Fibroblast of villous mesenchyme (primary cell): ENCODE measurements around the gene THOP1. TPM values are rescaled to one million over a fixed set of nuclear protein-coding genes. Genes with fewer than 3 reads are reported as not detected.

Experiments
- DNase-seq: peaks from one replicate; pipeline ENCODE4 v3.0.0-alpha.2; 2010; ENCODE audit warnings: low read depth
- H3K4me3 ChIP-seq: 2 replicates; pipeline ENCODE4 v1.5.1; 2011; ENCODE audit warnings: low read depth, mild to moderate bottlenecking, low read length
- CTCF ChIP-seq: IDR thresholded peaks from 2 replicates; pipeline ENCODE4 v1.5.1; 2012; ENCODE audit warnings: low read depth, mild to moderate bottlenecking, low read length; ENCODE audit not compliant: insufficient read depth
- total RNA-seq: library from RNA; depleted of rRNA; stranded (reverse); fragments of >200 nt; gene quantifications from 2 replicates; pipeline ENCODE4 v1.2.3, GENCODE V29; 2012

Gene THOP1
- total RNA-seq, 1 donor: 72.5 TPM

DNA sequence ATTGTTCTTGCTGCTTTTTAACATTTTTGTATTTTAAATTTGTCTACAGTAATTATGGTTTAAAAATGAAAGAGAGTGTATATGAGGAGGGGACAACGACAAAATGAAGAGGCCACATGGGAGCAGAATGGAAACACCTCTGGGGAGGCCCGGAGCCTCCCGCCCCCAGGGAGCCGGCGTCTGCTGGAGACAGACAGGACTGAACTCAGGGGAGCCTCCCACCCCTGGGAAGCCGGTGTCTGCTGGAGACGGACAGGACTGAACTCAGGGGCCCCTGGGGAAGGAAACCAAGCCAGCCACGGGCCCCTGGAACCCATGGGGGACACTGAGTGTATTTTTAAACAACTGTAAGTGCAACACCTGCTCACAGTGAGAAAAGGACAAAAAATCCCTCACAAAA, 28.8 kb upstream of the THOP1 start:
- TF ChIP-seq CTCF: no peak
- no peak overlapping the region for H3K4me3 ChIP-seq
- DNase-seq: no peak

DNA sequence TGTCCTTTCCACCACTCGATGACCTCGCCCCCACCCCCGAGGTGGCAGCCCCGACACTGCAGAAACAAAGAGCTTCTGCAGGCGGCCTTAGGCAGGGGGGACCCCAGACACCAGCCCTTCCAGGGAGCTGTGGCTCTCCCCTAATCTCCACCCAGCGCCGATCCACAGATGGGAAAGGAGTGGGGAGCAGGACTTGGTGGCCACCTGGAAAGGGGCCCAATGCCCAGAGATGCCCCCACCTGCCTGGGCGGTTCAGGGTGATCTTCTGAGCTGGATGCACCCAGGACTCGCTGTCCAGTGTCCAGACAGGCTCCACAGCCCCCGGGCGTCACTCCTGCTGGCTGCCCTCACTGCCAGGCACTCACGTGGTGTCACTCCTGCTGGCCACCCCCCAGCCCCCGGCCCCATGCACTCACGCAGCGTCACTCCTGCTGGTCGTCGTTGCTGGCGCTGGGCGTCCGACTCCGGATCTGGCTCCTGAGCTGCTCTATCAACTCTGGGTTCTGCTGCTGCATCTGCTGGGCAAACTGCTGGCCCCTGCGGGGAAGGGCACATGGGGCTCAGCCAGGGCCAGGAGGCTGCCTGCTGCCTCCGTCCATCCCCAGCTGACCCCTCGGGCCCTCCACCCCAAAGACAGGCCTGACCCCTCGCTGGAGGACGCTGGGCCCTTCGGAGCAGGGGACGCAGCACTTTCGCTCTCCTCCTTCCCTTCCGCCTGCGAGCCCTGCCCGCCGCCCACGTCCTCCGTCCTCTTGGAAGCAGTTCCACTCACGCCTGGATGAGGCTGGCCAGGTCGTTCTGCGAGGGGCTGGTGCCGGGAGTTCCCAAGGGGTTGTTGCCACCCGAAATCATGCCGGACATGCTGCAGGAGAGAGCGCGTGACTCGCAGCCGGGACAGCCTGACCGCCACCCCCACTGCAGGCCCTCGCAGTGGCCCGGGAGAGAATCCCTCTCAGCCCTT, 28.1 kb upstream of the THOP1 start:
- no peak for DNase-seq
- H3K4me3 ChIP-seq: no peak overlapping the region
- TF ChIP-seq CTCF: no peak

DNA sequence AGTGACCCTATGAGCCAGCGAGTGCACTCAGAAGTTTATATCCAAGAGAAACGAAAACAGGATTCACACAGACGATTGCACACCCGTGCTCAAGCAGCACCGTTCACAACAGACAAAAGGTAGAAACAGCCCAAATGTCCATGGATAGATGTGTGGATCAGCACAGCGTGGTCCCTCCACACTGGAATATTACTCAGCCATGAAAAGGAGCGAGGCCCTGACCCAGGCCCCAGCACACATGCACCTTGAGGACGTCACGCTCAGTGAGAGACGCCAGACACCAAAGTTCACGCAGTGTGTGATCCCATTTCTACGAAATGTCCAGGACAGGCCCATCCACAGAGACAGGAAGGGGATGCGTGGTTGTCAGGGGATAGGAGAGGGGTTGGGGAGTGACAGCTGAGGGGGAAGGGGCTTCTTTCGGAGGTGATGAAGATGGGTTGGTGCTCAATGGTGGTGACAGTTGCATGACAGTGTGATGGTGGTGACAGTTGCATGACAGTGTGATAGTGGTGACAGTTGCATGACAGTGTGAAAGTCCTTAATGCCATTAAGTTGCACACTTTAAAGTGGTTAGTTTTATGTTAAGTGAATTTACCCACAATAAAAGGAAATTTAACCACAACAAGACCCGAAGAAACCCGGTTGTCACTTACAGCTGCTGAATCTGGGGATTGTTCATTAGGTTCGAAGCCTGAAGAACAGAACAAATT, 26.5 kb upstream of the THOP1 start:
- TF ChIP-seq CTCF: no peak
- no peak overlapping the region for H3K4me3 ChIP-seq
- DNase-seq: no peak

GRCh38 chr19:2759362-2759761, 25.9 kb upstream of the THOP1 start:
- H3K4me3 ChIP-seq: no peak overlapping the region
- TF ChIP-seq CTCF: no peak
- no peak for DNase-seq

DNA sequence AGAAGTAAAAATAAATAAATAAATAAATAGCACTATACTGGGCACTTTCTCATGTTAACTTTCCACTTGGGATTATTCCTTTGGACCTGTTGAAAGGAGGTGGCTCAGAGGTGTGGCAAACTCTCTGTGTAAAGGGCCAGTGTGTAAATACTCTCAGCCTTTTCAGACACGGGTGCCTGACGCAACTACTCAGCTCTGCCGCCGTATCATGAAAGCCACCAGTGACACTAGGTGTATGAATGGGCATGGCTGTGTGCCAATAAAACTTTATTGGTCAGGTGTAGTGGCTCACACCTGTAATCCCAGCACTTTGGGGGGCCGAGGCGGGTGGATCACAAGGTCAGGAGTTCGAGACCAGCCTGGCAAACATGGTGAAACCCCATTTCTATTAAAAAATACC, 25.3 kb upstream of the THOP1 start:
- no peak for DNase-seq
- TF ChIP-seq CTCF: no peak
- no peak overlapping the region for H3K4me3 ChIP-seq

DNA sequence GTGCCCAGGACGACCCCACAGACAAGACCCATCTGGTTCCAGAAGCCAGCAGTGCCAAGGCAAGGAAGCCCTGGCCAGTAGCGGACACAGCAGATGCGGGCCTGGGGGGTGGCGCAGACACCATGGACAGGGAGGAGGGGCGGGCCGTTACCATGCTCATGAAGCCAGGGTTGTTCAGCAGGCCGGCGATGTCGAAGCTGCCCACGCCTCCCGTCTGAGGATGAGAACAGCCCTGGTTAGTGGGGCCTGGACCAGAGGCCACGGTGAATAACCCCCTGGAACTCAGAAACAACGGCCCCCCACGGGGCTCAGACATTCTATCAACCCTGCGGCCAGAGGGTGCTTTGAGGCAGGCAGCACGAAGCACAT, 24.0 kb upstream of the THOP1 start:
- DNase-seq: no peak
- H3K4me3 ChIP-seq: no peak overlapping the region
- TF ChIP-seq CTCF: no peak
